Glomerular visceral epithelial cell (primary cell): ENCODE data around the gene ATRX.
"Not testable (repeated sequence)": the region's sequence is repeated elsewhere in the genome, so short reads cannot be mapped to it uniquely, and the experiment has no call there.

Experiments
- DNase-seq: peaks from one replicate; pipeline ENCODE4 v3.0.0-alpha.2; 2016; ENCODE audit errors: extremely low spot score

ATRX gene

DNA sequence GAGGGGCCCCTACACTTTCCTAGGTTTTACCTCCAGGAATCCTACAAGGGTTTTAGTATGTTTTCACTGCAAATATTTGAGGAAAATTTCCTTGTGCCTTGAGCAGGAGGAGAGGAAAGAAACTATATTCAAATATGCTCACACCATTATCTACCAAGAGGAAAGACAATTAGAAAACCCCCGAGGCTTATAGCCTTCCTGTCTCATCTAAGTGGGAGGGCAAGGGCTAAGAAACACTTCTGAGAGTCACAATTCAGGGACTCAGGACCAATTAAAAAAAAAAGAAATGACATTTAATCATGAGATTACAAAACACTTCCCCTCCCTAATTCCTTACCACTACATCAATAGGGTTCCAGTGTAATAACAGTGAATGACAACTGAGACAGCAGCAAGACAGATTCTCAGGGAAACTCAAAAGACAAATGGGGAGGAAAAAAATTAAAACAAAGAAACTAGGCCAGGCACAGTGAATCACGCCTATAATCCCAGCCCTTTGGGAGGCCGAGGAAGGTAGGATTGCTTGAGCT, 45.6 kb downstream of the ATRX start:
- DNase-seq, result no peak

DNA sequence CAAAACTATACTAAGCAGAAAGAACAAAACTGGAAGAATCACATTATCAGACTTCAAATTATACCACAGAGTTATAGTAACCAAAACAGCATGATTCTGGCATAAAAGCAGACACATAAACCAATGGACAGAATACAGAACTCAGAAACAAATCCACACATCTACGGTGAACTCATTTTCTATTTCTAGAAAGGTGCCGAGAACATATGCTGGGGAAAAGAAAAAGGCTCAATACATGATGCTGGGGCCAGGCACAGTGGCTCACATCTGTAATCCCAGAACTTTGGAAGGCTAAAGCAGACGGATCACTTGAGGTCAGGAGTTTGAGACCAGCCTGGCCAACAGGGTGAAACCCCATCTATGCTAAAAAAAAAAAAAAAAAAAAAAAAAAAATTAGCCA, 52.7 kb downstream of the ATRX start:
- no peak for DNase-seq

DNA sequence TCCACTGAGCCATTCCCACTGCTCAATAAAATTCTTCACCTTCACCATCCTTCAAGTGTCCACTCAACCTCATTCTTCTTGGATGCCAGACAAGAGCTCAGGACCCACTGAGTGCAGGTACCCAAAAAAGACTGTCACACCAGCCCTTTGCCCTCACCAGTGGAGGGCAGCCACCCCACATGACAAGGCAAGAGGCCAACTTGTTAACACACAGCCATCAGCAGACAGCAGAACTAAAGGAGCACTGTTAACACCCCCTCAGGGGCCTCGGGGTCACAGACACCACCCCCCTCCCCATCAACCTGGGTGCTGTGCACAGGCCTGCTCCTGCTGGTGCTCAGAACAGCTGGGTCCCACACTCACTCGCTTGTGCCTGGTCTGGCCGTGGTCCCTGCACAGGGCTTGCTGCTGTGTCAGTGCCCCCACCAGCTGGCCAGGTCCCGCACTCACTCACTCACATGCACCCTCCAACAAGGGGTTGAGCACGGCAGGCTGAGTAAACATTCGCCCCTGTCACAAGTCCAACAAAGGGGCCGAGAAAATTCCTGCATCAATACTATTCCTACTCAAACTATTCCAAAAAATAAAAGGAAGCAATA, 54.1 kb downstream of the ATRX start:
- DNase-seq, result no peak

DNA sequence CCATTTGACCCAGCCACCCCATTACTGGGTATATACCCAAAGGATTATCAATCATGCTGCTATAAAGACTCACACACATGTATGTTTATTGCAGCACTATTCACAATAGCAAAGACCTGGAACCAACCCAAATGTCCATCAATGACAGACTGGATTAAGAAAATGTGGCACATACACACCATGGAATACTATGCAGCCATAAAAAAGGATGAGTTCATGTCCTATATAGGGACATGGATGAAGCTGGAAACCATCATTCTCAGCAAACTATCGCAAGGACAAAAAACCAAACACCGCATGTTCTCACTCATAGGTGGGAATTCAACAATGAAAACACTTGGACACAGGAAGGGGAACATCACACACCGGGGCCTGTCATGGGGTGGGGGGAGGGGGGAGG, 59.9 kb downstream of the ATRX start:
- not testable (repeated sequence) for DNase-seq

DNA sequence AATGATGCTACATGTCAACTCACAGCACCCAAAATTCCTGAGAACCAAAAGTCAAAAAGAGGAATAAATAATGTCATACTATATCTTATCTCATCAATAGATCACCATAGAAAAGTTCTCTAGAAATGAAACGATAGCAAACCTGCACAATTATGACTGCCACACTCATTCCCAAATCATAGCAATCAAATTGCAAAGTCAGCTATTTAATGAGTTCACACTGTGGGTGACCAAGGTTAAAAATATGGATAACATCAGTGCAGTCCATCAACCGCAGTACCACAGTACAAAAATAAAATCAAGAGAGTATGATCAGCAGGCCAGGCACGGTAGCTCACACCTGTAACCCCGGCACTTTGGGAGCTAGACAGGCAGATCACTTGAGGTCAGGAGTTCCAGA, 62.3 kb downstream of the ATRX start:
- no peak for DNase-seq

DNA sequence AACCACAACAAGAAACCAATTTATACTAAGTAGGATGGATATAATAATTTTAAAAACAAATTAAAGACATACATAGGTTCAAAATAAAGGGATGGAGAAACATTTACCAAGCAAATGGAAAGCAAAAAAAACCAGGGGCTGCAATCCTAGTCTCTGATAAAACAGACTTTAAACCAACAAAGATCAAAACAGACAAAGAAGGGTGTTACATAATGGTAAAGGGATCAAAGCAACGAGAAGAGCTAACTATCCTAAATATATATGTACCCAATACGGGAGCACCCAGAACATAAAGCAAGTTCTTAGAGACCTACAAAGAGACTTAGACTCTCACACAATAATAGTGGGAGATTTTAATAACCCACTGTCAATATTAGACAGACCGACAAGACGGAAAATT, 66.6 kb downstream of the ATRX start:
- no peak for DNase-seq

DNA sequence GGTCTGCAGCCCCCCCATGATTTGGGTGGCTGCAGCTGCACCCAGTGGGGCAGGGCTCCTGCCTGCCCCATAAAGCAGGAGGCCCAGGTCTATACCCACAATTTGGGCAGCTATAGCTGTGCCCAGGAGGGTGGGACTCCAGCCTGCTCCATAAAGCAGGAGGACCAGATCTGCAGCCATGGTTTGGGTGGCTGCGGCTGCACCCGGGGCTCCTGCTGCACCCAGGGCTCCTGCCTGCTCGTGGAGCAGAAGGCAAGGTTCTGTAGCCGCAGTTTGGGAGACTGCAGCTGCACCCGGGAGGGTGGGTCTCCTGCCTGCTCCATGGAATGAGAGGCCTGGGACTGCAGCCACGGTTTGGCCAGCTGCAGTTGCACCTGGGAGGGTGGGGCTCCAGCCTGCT, 81.1 kb downstream of the ATRX start:
- DNase-seq, result no peak

DNA sequence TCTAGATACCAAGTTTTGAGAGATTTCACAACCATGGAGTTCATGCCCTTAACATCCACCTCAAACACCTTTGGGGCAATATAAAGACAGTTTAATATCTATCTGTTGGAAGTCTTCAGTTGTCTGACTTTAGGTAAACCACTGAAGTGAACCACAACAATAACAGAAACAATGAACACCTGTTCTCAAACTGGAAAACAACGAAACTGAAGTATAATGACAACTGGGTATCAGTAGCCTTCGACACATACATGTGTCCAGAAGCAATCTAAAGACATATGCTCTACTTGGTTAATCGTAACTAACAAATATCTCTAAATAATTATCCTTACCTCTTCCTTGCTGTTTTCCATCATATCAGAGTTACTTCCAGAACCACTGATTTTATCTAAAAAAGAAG, 87.8 kb downstream of the ATRX start:
- no peak for DNase-seq

DNA sequence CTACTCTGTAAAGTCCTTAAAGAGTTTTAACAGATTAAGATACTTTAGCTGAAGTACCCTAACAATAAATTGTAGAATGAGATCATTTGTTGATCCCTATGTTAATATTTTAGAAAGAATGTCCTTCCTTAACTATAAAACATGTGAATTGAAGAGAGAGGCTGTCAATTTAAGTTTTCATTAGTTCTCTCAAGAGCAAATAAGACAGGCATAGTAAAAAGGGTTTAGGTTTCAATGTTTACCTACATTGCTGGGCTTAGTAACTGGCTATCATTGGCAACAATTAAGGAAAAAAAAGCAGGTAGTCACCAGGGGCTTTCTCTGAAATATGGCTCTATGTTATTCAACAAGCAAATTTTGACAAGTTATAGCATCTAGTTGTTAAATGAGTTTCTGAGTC, 91.5 kb downstream of the ATRX start:
- DNase-seq, result no peak

DNA sequence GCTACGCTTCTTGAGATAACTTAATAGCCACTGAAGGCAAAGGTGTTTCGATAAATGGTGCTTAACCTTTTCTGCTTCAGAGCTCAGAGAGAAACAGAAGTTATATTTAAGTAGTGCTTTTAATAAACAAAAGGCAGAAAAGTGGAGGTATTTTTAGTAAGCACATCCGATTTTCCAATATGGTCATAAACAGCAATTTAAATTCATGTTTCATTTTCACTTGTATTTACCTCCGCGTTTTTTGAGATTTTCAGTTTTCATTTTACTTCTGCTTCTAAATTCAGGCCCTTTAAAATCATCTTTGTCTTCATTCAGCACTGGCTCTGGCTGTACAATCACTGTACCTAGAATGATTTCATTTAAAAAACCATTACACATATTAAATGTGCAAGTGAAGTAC, 92.4 kb downstream of the ATRX start:
- no peak for DNase-seq

DNA sequence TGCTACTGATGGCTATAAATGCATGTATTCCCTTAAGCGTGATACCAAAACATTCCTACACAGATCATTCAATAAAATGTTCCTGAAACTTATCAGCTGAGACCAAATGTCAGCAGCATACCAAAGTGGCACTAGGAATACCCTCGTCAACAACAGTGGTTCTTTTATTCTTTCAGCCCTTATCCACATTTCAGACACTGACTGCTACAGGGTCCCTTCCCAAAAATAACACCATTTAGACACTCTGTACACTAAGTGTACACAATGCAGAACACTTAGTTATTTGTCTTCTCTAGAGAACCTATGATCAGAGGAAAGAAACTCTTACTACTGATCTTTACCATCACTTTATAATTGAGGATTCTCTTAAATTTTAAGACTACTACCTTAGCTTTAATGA, 94.1 kb downstream of the ATRX start:
- DNase-seq, result no peak

DNA sequence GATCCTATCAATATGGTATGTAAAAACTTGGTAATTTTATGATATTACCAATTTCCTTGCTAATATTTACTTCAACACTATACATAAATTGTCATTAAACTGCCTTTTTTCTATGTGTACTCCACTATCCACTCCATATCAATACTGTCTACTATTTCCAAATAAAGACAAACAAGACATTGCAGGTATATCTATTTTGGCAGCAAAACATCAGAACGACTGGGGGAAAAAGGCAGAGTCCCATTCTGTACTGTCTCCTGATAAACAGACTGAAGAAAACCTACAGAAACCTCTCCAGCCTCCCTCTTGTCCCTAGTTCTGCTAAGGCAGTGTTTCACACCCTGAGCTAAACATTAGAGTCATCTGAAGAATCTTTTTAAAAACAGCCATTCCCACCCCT, 96.6 kb downstream of the ATRX start:
- DNase-seq, result no peak

DNA sequence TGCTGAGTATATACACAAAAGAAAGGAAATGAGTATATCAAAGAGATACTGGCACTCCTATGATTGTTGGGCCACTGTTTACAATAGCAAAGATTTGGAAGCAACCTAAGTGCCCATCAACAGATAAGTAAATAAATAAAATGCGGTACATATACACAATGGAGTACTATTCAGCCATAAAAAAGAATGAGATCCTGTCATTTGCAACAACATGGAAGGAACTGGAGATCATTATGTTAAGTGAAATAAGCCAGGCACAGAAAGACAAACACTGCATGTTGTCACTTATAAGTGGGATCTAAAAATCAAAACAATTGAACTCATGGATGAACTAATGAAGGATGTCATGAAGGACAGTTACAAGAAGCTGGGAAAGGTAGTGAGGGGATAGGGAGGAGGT, 100.3 kb downstream of the ATRX start:
- DNase-seq, result not testable (repeated sequence)

DNA sequence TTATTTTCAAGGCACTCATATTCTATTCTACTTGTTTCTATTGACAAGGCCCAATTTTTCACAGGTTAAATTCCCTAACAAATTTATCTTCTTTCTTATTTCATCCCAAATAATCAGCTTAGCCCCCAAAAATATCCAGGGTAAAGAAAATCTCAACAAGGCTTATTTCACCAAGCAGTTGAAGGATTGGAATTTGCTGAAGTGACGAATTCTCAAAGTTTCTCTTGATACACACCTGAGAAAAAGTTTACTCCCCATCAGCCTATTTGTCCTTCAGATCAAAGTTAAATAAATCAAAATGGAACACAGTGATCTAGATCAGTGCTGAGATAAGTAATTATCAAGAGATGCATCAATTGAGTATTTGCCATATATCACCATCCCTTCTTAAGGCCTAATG, 106.9 kb downstream of the ATRX start:
- no peak for DNase-seq

DNA sequence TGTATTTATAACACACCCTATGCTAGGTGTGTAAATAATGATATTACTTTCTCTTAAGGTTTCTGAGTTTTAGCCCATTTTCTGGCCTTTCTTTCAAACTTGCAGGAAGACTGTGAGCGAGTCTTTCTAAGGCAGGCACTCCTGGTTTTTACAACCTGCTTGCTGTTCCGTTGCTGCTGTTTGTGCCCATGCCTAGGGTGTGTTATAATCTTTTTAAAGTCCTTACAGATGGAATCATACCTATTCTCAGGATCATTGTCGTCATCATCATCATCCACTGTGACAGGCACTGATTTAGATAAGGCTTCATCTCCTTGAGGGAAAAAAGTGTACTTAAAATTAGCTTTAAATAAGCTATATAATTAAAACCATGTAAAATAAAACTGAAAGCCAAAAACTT, 110.0 kb downstream of the ATRX start:
- DNase-seq, result no peak

DNA sequence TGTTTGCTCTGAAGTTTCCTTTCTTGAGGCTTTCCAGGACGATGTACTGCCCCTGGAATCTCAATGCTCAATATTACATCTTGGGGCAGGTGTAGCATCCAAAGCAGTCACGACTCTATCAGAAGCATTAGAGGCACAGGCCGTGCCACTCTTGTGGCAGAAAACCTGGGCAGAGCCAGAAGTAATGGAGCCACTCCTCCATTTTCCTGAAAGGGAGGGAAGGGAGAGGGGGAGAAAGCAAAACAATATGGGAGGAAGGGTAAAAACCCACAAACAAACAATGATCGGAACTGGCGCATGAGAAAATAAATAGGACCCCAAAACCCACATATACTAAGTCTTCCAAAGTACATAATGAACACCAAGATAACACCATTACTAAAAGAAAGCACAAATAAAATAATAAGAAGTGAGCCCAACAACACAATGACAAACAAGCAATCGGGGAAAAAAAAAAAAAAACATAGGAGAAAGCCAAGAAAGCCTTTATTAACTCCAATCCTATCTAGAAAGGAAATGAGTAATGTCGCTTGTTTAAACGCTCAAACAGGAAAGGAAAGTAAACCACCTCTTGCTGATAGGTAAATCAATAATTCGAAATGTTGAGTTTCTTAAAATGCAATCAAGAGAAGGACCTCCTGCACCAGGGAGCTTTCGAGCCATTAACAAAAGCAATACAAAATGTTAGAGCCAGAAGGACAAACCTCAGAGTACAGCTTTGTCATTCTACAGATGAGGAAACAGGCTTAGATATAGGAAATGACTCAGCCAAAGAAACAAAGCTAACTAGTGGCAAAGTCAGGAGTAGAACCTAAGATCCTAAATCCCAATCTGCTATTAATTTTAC, 117.4 kb downstream of the ATRX start:
- DNase-seq, result peak; percentile 12

DNA sequence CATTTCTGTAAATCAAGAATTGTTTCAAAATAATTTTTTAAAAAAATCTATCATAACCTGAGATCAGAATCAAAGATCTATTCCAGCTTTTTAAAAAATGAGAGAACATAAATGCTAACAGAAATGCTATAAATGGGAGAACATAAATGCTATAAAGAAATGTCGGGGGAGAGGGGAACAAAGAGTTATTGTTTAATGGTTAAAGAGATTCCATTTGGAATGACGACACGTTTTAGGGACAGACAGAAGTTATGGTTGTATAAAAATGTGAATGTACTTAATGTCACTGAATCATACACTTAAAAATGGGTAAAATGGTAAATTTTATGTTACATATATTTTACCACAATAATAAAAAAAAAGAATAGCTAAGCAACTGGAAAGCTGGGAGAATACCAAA, 127.1 kb downstream of the ATRX start:
- no peak for DNase-seq

DNA sequence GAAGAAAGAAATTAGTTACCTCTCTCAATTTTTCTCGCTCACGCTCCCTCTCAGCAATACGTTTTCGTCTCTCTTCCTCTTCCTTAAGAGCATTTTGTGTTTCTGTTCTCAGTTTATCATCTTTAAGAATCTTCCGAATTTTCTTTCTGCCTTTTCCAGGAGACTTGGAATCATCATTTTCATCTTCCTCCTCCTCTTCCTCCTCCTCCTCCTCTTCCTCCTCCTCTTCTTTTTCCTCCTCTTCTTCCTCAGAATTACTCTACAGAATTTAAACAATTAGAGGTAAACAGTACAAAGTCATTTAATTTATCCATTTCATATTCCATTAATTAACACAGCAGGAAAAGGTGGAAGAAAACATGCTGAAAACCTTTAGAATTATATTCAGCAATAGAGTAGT, 133.9 kb downstream of the ATRX start:
- DNase-seq, result no peak

DNA sequence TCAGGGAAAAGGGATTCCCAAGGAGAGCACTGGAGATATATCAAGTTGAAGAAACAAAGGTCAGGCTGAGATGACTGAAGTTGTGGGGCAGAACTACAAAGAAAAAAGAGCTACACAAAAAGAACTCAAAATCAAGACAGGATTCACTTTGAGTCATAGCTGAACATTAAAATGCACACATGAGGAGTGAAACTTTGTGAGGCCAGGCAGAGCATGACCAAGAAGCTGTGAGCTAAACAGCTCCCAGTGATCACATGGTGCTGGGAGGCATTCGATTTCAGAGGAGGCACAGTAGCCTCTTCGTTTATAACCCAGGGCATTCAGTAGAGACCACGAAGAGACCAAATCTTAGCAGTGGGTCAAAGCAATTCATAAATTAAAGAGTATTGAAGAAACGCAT, 145.3 kb downstream of the ATRX start:
- DNase-seq, result no peak

DNA sequence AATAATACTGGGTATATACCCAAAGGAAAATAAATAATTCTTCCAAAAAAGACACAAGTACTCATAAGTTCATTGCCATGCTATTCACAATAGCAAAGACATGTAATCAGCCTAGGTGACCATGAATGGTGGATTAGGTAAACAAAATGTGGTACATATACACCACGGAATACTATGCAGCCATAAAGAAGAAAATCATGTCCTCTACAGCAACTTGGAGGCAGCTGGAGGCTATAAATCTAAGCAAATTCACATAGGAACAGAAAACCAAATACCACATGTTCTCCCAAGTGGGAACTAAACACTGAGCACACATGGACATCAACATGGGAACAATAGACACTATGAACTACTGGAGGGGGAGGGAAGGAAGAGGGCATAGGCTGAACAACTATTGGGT, 146.2 kb downstream of the ATRX start:
- no peak for DNase-seq

DNA sequence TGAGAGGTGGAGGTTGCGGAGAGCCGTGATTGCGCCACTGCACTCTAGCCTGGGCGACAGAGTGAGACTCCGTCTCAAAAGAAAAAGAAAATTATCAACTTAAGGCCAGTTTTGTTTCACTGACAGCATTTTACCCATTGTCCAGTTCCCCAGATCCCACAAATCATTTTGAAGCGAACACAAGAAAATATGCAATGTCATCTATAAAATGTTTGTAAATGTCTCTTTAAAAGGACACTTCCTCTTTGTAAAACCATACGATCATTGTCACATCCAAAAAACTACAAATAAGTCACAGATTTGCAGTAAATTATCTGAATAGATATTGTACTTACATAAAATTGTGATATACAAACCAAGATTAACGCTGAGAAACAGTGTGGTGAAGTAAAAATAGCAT, 147.6 kb downstream of the ATRX start:
- no peak for DNase-seq

DNA sequence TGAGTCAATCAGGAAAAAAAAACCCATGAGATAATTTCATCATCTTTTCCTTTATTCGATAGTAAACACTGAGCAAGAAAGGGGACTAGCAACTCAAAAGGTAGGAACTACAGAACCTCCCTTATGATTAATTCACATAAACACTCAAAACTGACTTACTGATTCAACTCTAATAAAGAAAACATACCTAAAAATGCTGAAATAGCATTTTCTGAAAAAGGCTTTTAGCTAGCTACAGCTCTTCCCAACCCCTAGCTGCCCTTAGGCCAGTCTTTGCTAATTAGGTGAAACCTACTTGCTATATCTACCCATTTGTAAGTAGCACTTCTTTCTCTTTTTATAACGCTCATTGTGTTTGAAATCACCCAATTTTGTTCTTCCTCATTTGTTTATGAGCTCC, 150.6 kb downstream of the ATRX start:
- no peak for DNase-seq

DNA sequence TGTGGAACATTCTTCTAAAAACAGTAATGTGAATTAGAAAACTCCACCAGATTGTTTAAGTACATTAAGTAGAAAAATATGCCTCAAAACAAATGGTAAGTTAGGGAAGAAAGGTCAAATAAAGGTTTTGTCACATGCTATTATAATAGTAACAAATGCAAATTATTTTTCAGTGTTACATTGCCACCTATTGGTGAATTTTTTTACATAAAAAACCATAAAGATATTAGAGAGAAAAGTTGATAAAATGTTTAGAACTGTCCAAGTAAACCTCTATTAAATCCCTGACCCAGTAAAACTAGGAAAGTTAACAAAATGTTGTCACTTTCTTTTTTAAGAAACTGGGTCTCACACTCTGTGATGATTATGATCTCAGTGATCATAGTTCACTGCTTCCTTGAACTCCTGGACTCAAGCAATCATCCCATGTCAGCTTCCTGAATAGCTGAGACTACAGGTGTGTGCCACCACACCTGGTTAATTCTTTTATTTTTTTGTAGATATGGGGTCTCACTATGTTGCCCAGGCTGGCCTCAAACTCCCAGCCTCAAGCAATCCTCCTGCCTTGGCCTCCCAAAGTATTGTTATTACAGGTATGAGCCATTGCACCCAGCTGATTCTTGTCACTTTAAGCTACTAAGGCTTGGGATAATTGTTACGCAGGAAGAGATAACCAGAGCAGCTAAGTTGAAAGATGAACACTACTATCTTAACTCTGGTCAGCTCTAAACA, 157.6 kb downstream of the ATRX start:
- no peak for DNase-seq
